Astrocyte (in vitro differentiated cells and primary cell): Measurements from ENCODE around the gene SP140. TPM values are rescaled to one million over a fixed set of nuclear protein-coding genes. Genes with fewer than 3 reads are reported as not detected.
"Not testable (repeated sequence)": the region's sequence is repeated elsewhere in the genome, so short reads cannot be mapped to it uniquely, and the experiment has no call there.

Source experiments
- DNase-seq: peaks from one replicate; pipeline ENCODE4 v3.0.0-alpha.2; 2010; ENCODE audit warnings: low read depth
- FAIRE-seq: peaks from 2 replicates; lab custom pipeline; 2011; peaks lifted over from hg19 to GRCh38; lab: Jason Lieb, UNC
- H2AFZ ChIP-seq: 2 replicates; pipeline ENCODE4 v1.6.0; 2012; ENCODE audit warnings: low read depth, low read length, inconsistent platforms
- H3K27ac ChIP-seq: 2 replicates; pipeline ENCODE4 v1.5.1; 2011; ENCODE audit warnings: low read depth, low read length, inconsistent platforms
- H3K27me3 ChIP-seq: 2 replicates; pipeline ENCODE4 v1.6.0; 2011; ENCODE audit warnings: low read length, inconsistent platforms; ENCODE audit not compliant: insufficient read depth
- H3K36me3 ChIP-seq: 2 replicates; pipeline ENCODE4 v1.5.1; 2011; ENCODE audit warnings: low read length, inconsistent platforms; ENCODE audit not compliant: insufficient read depth
- H3K4me1 ChIP-seq: 2 replicates; pipeline ENCODE4 v1.5.1; 2011; ENCODE audit warnings: low read length, inconsistent platforms; ENCODE audit not compliant: insufficient read depth
- H3K4me2 ChIP-seq: 2 replicates; pipeline ENCODE4 v1.6.0; 2012; ENCODE audit warnings: low read length, inconsistent platforms
- H3K4me3 ChIP-seq: 2 replicates; pipeline ENCODE4 v1.5.1; 2011; ENCODE audit warnings: low read depth, mild to moderate bottlenecking, low read length, inconsistent platforms; ENCODE audit not compliant: insufficient read depth
- H3K79me2 ChIP-seq: 2 replicates; pipeline ENCODE4 v1.6.0; 2012; ENCODE audit warnings: mild to moderate bottlenecking, low read length, inconsistent platforms; ENCODE audit not compliant: insufficient read depth
- H3K9ac ChIP-seq: 2 replicates; pipeline ENCODE4 v1.6.0; 2012; ENCODE audit warnings: mild to moderate bottlenecking, low read length, inconsistent platforms
- H3K9me3 ChIP-seq: 2 replicates; pipeline ENCODE4 v1.5.1; 2012; ENCODE audit warnings: low read depth, mild to moderate bottlenecking, low read length, inconsistent platforms; ENCODE audit not compliant: insufficient read depth
- H4K20me1 ChIP-seq: 2 replicates; pipeline ENCODE4 v1.6.0; 2012; ENCODE audit warnings: low read length, inconsistent platforms; ENCODE audit not compliant: insufficient read depth
- H3K27ac Mint-ChIP-seq: one replicate; pipeline ENCODE4 v1.8.0; 2021; ENCODE audit warnings: mild to moderate bottlenecking, mixed read lengths; ENCODE audit not compliant: unreplicated experiment
- H3K27me3 Mint-ChIP-seq: one replicate; pipeline ENCODE4 v1.8.0; 2021; ENCODE audit warnings: low read depth, mixed read lengths; ENCODE audit not compliant: unreplicated experiment
- H3K36me3 Mint-ChIP-seq: one replicate; pipeline ENCODE4 v1.8.0; 2021; ENCODE audit warnings: low read depth, mixed read lengths; ENCODE audit not compliant: unreplicated experiment
- H3K4me1 Mint-ChIP-seq: one replicate; pipeline ENCODE4 v1.8.0; 2021; ENCODE audit warnings: low read depth, mixed read lengths; ENCODE audit not compliant: unreplicated experiment
- H3K4me3 Mint-ChIP-seq: one replicate; pipeline ENCODE4 v1.8.0; 2021; ENCODE audit warnings: mild to moderate bottlenecking, moderate library complexity, mixed read lengths; ENCODE audit not compliant: unreplicated experiment
- H3K9me3 Mint-ChIP-seq: one replicate; pipeline ENCODE4 v1.8.0; 2021; ENCODE audit warnings: mild to moderate bottlenecking, mixed read lengths; ENCODE audit not compliant: unreplicated experiment
- EZH2 ChIP-seq: IDR thresholded peaks from 2 replicates; pipeline ENCODE4 v1.6.1; 2012; ENCODE audit warnings: mild to moderate bottlenecking, low read length, inconsistent platforms; ENCODE audit not compliant: insufficient read depth
- total RNA-seq: library from RNA; stranded (reverse); gene quantifications from 2 replicates; pipeline ENCODE4 v1.2.1, GENCODE V29; 2021
- TF ChIP-seq, protein P1 (sequence below): IDR thresholded peaks from 2 replicates; pipeline ENCODE4 v1.5.1; 2011; ENCODE audit warnings: low read depth, mild to moderate bottlenecking, inconsistent platforms, low read length, moderate library complexity; ENCODE audit not compliant: insufficient read depth

The SP140 gene
- total RNA-seq, 1 donor from 2014 or later = 18.5 TPM

DNA sequence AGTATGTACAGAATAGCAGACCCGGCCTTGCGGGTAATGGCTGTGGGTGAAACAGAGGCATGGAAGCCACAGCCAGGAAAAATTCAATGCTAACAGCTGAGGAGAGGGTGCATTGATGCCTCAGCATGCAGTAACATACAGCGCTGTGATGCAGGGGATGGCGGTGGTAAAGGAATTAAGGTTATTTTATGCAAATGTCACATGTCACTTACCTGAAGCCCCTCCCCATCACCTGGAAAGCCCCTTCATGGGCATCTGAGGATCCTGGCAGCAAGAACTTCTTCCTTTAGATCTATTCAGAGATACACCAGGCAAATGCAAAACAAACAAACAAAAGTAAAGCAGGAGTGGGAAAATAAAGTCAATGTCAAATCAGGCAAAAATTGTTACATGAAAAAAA, 4.0 kb upstream of the SP140 start:
- Histone ChIP-seq H3K9me3 (no peaks in the 10 kb centered on the region), H3K79me2 (no peaks in the 10 kb centered on the region), H2AFZ (no peak overlapping the region), H3K4me1 (peaks cover 9% of the 10 kb centered on the region), H4K20me1 (no peaks in the 10 kb centered on the region), H3K27ac (no peak overlapping the region), H3K27me3 (no peaks in the 10 kb centered on the region), H3K4me2 (no peak overlapping the region), H3K9ac (no peak overlapping the region), H3K36me3 (no peaks in the 10 kb centered on the region), H3K4me3 (no peak overlapping the region)
- H3K4me3 Mint-ChIP-seq = no peak overlapping the region
- H3K9me3 Mint-ChIP-seq = no peaks in the 10 kb centered on the region
- no peak for FAIRE-seq
- no peak for DNase-seq
- H3K36me3 Mint-ChIP-seq = peaks cover 5% of the 10 kb centered on the region
- no peak overlapping the region for H3K27ac Mint-ChIP-seq
- TF ChIP-seq, protein P1, sequence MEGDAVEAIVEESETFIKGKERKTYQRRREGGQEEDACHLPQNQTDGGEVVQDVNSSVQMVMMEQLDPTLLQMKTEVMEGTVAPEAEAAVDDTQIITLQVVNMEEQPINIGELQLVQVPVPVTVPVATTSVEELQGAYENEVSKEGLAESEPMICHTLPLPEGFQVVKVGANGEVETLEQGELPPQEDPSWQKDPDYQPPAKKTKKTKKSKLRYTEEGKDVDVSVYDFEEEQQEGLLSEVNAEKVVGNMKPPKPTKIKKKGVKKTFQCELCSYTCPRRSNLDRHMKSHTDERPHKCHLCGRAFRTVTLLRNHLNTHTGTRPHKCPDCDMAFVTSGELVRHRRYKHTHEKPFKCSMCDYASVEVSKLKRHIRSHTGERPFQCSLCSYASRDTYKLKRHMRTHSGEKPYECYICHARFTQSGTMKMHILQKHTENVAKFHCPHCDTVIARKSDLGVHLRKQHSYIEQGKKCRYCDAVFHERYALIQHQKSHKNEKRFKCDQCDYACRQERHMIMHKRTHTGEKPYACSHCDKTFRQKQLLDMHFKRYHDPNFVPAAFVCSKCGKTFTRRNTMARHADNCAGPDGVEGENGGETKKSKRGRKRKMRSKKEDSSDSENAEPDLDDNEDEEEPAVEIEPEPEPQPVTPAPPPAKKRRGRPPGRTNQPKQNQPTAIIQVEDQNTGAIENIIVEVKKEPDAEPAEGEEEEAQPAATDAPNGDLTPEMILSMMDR = no peak
- TF ChIP-seq EZH2 = no peak
- no peaks in the 10 kb centered on the region for H3K27me3 Mint-ChIP-seq
- H3K4me1 Mint-ChIP-seq = peaks cover 28% of the 10 kb centered on the region

DNA sequence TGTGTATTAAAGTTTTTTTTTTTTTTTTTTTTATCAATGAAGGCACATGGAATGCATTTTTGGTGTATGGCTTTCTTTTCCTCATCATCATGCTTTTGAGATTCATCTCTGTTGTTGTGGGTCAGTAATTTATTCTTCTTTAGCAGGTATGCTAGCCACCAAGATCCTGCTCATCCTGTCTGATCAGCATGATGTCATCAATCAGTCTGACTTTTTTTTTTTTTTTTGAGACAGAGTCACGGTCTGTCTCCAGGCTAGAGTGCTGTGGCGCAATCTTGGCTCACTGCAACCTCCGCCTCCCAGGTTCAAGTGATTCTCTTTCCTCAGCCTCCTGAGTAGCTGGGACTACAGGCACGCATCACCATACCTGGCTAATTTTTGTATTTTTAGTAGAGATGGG, 2.7 kb upstream of the SP140 start:
- H3K27me3 Mint-ChIP-seq, H3K4me3 ChIP-seq, H3K4me3 Mint-ChIP-seq, H3K36me3 Mint-ChIP-seq, H3K4me1 ChIP-seq, H3K9me3 ChIP-seq, H3K9me3 Mint-ChIP-seq, H3K27ac ChIP-seq, DNase-seq, H3K27me3 ChIP-seq, H4K20me1 ChIP-seq, H3K79me2 ChIP-seq, H3K36me3 ChIP-seq, H2AFZ ChIP-seq, H3K4me2 ChIP-seq, FAIRE-seq, H3K9ac ChIP-seq: not testable (repeated sequence)
- Mint-ChIP-seq H3K4me1 (peaks cover 30% of the 10 kb centered on the region), H3K27ac (peak overlapping the region; percentile 72)

DNA sequence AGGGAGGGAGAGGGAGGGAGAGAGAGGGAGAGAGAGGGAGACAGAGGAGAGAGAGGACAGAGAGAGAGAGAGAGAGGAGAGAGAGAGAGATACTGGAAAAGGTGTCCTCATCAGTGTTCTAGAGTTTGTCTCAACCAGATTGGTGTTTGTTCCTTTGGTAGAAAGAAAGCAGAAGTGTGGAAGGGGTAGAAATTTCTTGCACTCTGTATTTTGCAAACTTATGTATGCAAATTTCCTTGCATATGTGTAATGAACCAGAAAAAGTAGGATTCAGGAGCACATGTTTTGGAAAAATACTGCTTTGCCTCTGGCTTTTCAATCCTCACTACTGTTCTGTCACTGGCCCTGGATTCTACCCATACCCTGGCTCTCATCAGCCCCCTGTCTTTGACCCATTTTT, 1.1 kb upstream of the SP140 start:
- no peak overlapping the region for H2AFZ ChIP-seq
- H3K4me3 ChIP-seq = no peak overlapping the region
- no peak overlapping the region for H3K9ac ChIP-seq
- peaks cover 30% of the 10 kb centered on the region for H3K4me1 Mint-ChIP-seq
- H3K27ac Mint-ChIP-seq = no peak overlapping the region
- H4K20me1 ChIP-seq = no peaks in the 10 kb centered on the region
- H3K4me3 Mint-ChIP-seq = no peak overlapping the region
- no peak overlapping the region for H3K27ac ChIP-seq
- no peaks in the 10 kb centered on the region for H3K36me3 Mint-ChIP-seq
- H3K4me1 ChIP-seq = peaks cover 4% of the 10 kb centered on the region
- FAIRE-seq (no peak), DNase-seq (no peak)
- no peaks in the 10 kb centered on the region for H3K9me3 Mint-ChIP-seq
- TF ChIP-seq, protein P1 = no peak
- no peaks in the 10 kb centered on the region for H3K79me2 ChIP-seq
- H3K27me3 ChIP-seq = no peaks in the 10 kb centered on the region
- no peaks in the 10 kb centered on the region for H3K27me3 Mint-ChIP-seq
- H3K9me3 ChIP-seq = no peaks in the 10 kb centered on the region
- H3K4me2 ChIP-seq = no peak overlapping the region
- no peaks in the 10 kb centered on the region for H3K36me3 ChIP-seq
